ENCODE results near the gene PNCK. TPM values are rescaled to one million over a fixed set of nuclear protein-coding genes. Genes with fewer than 3 reads are reported as not detected.

The PNCK gene
- total RNA-seq, 1 experiment from 2014 or later, result 26.8 TPM

- no CpG with 5 or more reads among the region's 24 CpGs for WGBS (ENCODE audit: extremely low coverage, insufficient read length, low lambda C conversion rate)
- DNase-seq, result no peak
Observed at GRCh38 chrX:153692611-153693156, 19.1 kb upstream of the PNCK start.

More at GRCh38 chrX:153692611-153693156, 19.1 kb upstream of the PNCK start:
- Mint-ChIP-seq H3K4me1 (peaks cover 0 to 8% of the 10 kb centered on the region in 2 experiments; a peak in 2 of 4 replicates), H3K27me3 (ENCODE audit: low read depth) (peaks cover 1% of the 10 kb centered on the region; the same call in 1 of the 2 replicates), H3K27ac (peak overlapping the region in 1 of 3 experiments; percentile 92; a peak in 2 of 7 replicates), H3K9me3 (peaks cover 35 to 62% of the 10 kb centered on the region in 2 experiments), H3K4me3 (no peak overlapping the region; a peak in 1 of 5 replicates), H3K36me3 (ENCODE audit: insufficient read depth in 1 of 3, low read depth in 3 of 3) (peaks cover 21 to 57% (median 53%) of the 10 kb centered on the region in 3 experiments; a peak in 6 of 7 replicates)
- Histone ChIP-seq H2BK15ac (ENCODE audit: low read depth, low read length) (no peak overlapping the region), H4K8ac (replicated peaks; ENCODE audit: insufficient read length, low read depth, low read length) (no peak overlapping the region), H4K20me1 (ENCODE audit: control insufficient read depth, insufficient read depth, insufficient read length) (peaks cover 5% of the 10 kb centered on the region), H3T11ph (ENCODE audit: low read length) (no peak overlapping the region), H2BK12ac (ENCODE audit: insufficient read length, low read depth, low read length) (no peak overlapping the region), H3K23ac (ENCODE audit: insufficient read length, low read depth, low read length) (no peak overlapping the region), H3K14ac (ENCODE audit: insufficient read depth, low read length) (no peak overlapping the region), H3K27me3 (ENCODE audit: insufficient read depth, low read length) (no peaks in the 10 kb centered on the region), H2AK5ac (ENCODE audit: insufficient read length, low read length) (no peak overlapping the region), H3K4me1 (ENCODE audit: insufficient read depth, low read length) (no peaks in the 10 kb centered on the region; the same call in 1 of the 2 replicates), H3K4ac (ENCODE audit: low read depth, low read length) (no peak overlapping the region), H2AFZ (ENCODE audit: low read length) (no peak overlapping the region), H3K56ac (ENCODE audit: insufficient read length, low read depth, low read length) (no peak overlapping the region), H3K18ac (ENCODE audit: insufficient read length, low read depth, low read length) (no peak overlapping the region), H2BK5ac (ENCODE audit: insufficient read length, low read length) (no peak overlapping the region), H2BK20ac (ENCODE audit: low read depth, low read length, poor library complexity, severe bottlenecking) (no peak overlapping the region), H3K79me1 (ENCODE audit: insufficient read depth, low read depth, low read length, poor library complexity, severe bottlenecking) (no peaks in the 10 kb centered on the region), H3K23me2 (ENCODE audit: insufficient read length, low read depth, low read length, poor library complexity, severe bottlenecking) (no peaks in the 10 kb centered on the region), H3K9ac (ENCODE audit: extremely low read depth, insufficient read length, low read length) (no peak overlapping the region), H3K4me2 (ENCODE audit: insufficient read depth, insufficient read length, low read length) (no peak overlapping the region), H3K9me3 (ENCODE audit: control insufficient read depth, low read depth, low read length) (no peaks in the 10 kb centered on the region), H4K91ac (ENCODE audit: insufficient read length, low read depth, low read length) (no peak overlapping the region), H3K79me2 (ENCODE audit: insufficient read depth, low read length) (no peaks in the 10 kb centered on the region; the same call in 1 of the 2 replicates), H3K27ac (ENCODE audit: insufficient read length, low read depth, low read length) (no peak overlapping the region), H4K5ac (ENCODE audit: insufficient read length, low read depth, low read length) (no peak overlapping the region), H2BK120ac (ENCODE audit: low read depth, low read length, poor library complexity, severe bottlenecking) (no peak overlapping the region)
- no peak for TF ChIP-seq CTCF (conservative IDR thresholded peaks at IDR 0.05)
